ENCODE measurements around the gene SKAP1. TPM values are rescaled to one million over a fixed set of nuclear protein-coding genes. Genes with fewer than 3 reads are reported as not detected.

Gene SKAP1
- total and polyA plus RNA-seq, 8 donors, result 1.2 to 3.0 (median 1.8) TPM

- Histone ChIP-seq H3K9me3 (no peaks in the 10 kb centered on the region), H3K4me1 (no peaks in the 10 kb centered on the region), H3K4me3 (no peak overlapping the region), H3K27me3 (peaks cover 0 to 58% of the 10 kb centered on the region in 2 donors), H3K36me3 (no peaks in the 10 kb centered on the region), H3K27ac (no peak overlapping the region)
- TF ChIP-seq CTCF (IDR thresholded peaks at IDR 0.05), result no peak
- DNase-seq (no peak), ATAC-seq (no peak)
- intact Hi-C loops (cut with DNase I), result no loop called here
These were observed 40.9 kb downstream of the SKAP1 start for GRCh38 chr17:48388955-48389743.

- no peak overlapping the region for H3K4me3 ChIP-seq
- peaks cover 0 to 44% of the 10 kb centered on the region in 2 donors for H3K27me3 ChIP-seq
- DNase-seq (no peak), ATAC-seq (no peak)
- no peaks in the 10 kb centered on the region for H3K4me1 ChIP-seq
- no peak overlapping the region for H3K27ac ChIP-seq
- no peak for TF ChIP-seq CTCF (IDR thresholded peaks at IDR 0.05)
- intact Hi-C loops (cut with DNase I), result no loop called here
- H3K36me3 ChIP-seq, result no peaks in the 10 kb centered on the region
- no peaks in the 10 kb centered on the region for H3K9me3 ChIP-seq
These were observed 43.2 kb downstream of the SKAP1 start for GRCh38 chr17:48386826-48387225.

- no peaks in the 10 kb centered on the region for H3K36me3 ChIP-seq
- DNase-seq (no peak), ATAC-seq (no peak)
- no peaks in the 10 kb centered on the region for H3K9me3 ChIP-seq
- intact Hi-C loops (cut with DNase I), result no loop called here
- H3K27me3 ChIP-seq, result peaks cover 0 to 59% of the 10 kb centered on the region in 2 donors
- H3K27ac ChIP-seq, result no peak overlapping the region
- H3K4me1 ChIP-seq, result no peaks in the 10 kb centered on the region
- H3K4me3 ChIP-seq, result no peak overlapping the region
- TF ChIP-seq CTCF (IDR thresholded peaks at IDR 0.05), result no peak
These were observed 44.7 kb downstream of the SKAP1 start for GRCh38 chr17:48385319-48385718.

GRCh38 chr17:48384164-48384563 is 45.9 kb downstream of the SKAP1 start:
- intact Hi-C loops (cut with DNase I), result no loop called here
- no peaks in the 10 kb centered on the region for H3K4me1 ChIP-seq
- DNase-seq (no peak), ATAC-seq (no peak)
- no peaks in the 10 kb centered on the region for H3K36me3 ChIP-seq
- H3K27ac ChIP-seq, result no peak overlapping the region
- no peaks in the 10 kb centered on the region for H3K9me3 ChIP-seq
- H3K4me3 ChIP-seq, result no peak overlapping the region
- H3K27me3 ChIP-seq, result peaks cover 0 to 66% of the 10 kb centered on the region in 2 donors
- TF ChIP-seq CTCF (IDR thresholded peaks at IDR 0.05), result no peak

- H3K4me3 ChIP-seq, result no peak overlapping the region
- peaks cover 0 to 70% of the 10 kb centered on the region in 2 donors for H3K27me3 ChIP-seq
- TF ChIP-seq CTCF (IDR thresholded peaks at IDR 0.05), result no peak
- DNase-seq (no peak), ATAC-seq (no peak)
- no peaks in the 10 kb centered on the region for H3K4me1 ChIP-seq
- no peaks in the 10 kb centered on the region for H3K9me3 ChIP-seq
- no peak overlapping the region for H3K27ac ChIP-seq
- intact Hi-C loops (cut with DNase I), result no loop called here
- no peaks in the 10 kb centered on the region for H3K36me3 ChIP-seq
These were observed 47.0 kb downstream of the SKAP1 start for GRCh38 chr17:48382989-48383388.
